CD8-positive, alpha-beta memory T cell (primary cell): Measurements from ENCODE around the gene CAPN13. TPM values are rescaled to one million over a fixed set of nuclear protein-coding genes. Genes with fewer than 3 reads are reported as not detected.

Experiments used
- CTCF ChIA-PET: fragments of 350-600 bp; sonication (Branson Sonifier 250); formaldehyde crosslinking; loops from one replicate; lab custom pipeline; 2021; ENCODE audit warnings: antibody characterized with exemption; lab: Charles Lee
- POLR2A ChIA-PET: fragments of 350-600 bp; sonication (Branson Sonifier 250); formaldehyde crosslinking; loops from one replicate; lab custom pipeline; 2021; ENCODE audit warnings: antibody characterized with exemption; lab: Charles Lee
- DNase-seq, 5 donors: peaks; one replicate each; pipeline versions ENCODE4 v3.0.0 to v3.0.0-alpha.2; 2020 to 2022; ENCODE audit warnings: mixed read lengths in 1 of 5
- H3K27ac ChIP-seq: one replicate; pipeline ENCODE4 v1.7.0; 2013; ENCODE audit warnings: low read depth, mild to moderate bottlenecking, low read length, moderate library complexity
- H3K27me3 ChIP-seq: 2 replicates; pipeline ENCODE4 v1.7.0; 2013; ENCODE audit warnings: low read length, mild to moderate bottlenecking; ENCODE audit not compliant: insufficient read depth, poor library complexity, severe bottlenecking
- H3K36me3 ChIP-seq: 2 replicates; pipeline ENCODE4 v1.7.0; 2013; ENCODE audit warnings: mild to moderate bottlenecking, low read length, moderate library complexity; ENCODE audit not compliant: insufficient read depth
- H3K4me1 ChIP-seq: 2 replicates; pipeline ENCODE4 v1.7.0; 2013; ENCODE audit warnings: mild to moderate bottlenecking, low read length, moderate library complexity; ENCODE audit not compliant: insufficient read depth
- H3K4me3 ChIP-seq: 2 replicates; pipeline ENCODE4 v1.7.0; 2013; ENCODE audit warnings: mild to moderate bottlenecking, low read length
- H3K9me3 ChIP-seq: 2 replicates; pipeline ENCODE4 v1.7.0; 2013; ENCODE audit warnings: mild to moderate bottlenecking, low read length
- H3K27ac Mint-ChIP-seq, 8 donors: one replicate each; pipeline ENCODE4 v1.8.0; 2020 to 2021; ENCODE audit warnings: mixed read lengths in 8 of 8, mild to moderate bottlenecking in 6 of 8, inconsistent platforms in 3 of 8, moderate library complexity in 3 of 8
- H3K27me3 Mint-ChIP-seq, 2 donors: one replicate each; pipeline ENCODE4 v1.8.0; 2020 to 2021; ENCODE audit warnings: mixed read lengths in 2 of 2, mild to moderate bottlenecking in 1 of 2, moderate library complexity in 1 of 2
- H3K36me3 Mint-ChIP-seq, 3 donors: one replicate each; pipeline ENCODE4 v1.8.0; 2020 to 2021; ENCODE audit warnings: mixed read lengths in 3 of 3, inconsistent platforms in 1 of 3, mild to moderate bottlenecking in 1 of 3
- H3K4me1 Mint-ChIP-seq, 3 donors: one replicate each; pipeline ENCODE4 v1.8.0; 2020 to 2021; ENCODE audit warnings: mixed read lengths in 3 of 3, inconsistent platforms in 1 of 3, mild to moderate bottlenecking in 1 of 3
- H3K4me3 Mint-ChIP-seq, 7 donors: one replicate each; pipeline ENCODE4 v1.8.0; 2020 to 2021; ENCODE audit warnings: mixed read lengths in 7 of 7, mild to moderate bottlenecking in 6 of 7, moderate library complexity in 4 of 7, inconsistent platforms in 2 of 7
- H3K9me3 Mint-ChIP-seq, 5 donors: one replicate each; pipeline ENCODE4 v1.8.0; 2020 to 2022; ENCODE audit warnings: mixed read lengths in 5 of 5, mild to moderate bottlenecking in 3 of 5, moderate library complexity in 2 of 5, inconsistent platforms in 1 of 5
- polyA plus RNA-seq: library from polyadenylated mRNA; unstranded; fragments of 300-500 nt; fragmentation: Illumina TruSeq; gene quantifications from one replicate; pipeline ENCODE4 v1.2.3, GENCODE V29; 2021
- total RNA-seq, 2 experiments: library from RNA; stranded (reverse); gene quantifications; one replicate each; pipeline ENCODE4 v1.2.3, GENCODE V29; 2021

CAPN13 gene, protein sequence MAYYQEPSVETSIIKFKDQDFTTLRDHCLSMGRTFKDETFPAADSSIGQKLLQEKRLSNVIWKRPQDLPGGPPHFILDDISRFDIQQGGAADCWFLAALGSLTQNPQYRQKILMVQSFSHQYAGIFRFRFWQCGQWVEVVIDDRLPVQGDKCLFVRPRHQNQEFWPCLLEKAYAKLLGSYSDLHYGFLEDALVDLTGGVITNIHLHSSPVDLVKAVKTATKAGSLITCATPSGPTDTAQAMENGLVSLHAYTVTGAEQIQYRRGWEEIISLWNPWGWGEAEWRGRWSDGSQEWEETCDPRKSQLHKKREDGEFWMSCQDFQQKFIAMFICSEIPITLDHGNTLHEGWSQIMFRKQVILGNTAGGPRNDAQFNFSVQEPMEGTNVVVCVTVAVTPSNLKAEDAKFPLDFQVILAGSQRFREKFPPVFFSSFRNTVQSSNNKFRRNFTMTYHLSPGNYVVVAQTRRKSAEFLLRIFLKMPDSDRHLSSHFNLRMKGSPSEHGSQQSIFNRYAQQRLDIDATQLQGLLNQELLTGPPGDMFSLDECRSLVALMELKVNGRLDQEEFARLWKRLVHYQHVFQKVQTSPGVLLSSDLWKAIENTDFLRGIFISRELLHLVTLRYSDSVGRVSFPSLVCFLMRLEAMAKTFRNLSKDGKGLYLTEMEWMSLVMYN
- total RNA-seq (not detected), polyA plus RNA-seq (not detected)

- no peaks in the 10 kb centered on the region for H3K4me1 ChIP-seq
- no peak within 1 kb of the TSS for H3K4me3 ChIP-seq
- H3K4me1 Mint-ChIP-seq: no peaks in the 10 kb centered on the region
- peak within 1 kb of the TSS in 1 of 8 donors; percentile 44 for H3K27ac Mint-ChIP-seq
- no peaks in the 10 kb centered on the region for H3K9me3 ChIP-seq
- no peak for DNase-seq
- H3K4me3 Mint-ChIP-seq: no peak within 1 kb of the TSS
- ChIA-PET POLR2A (no interaction called here), CTCF (no interaction called here)
- no peaks in the 10 kb centered on the region for H3K36me3 ChIP-seq
- no peaks in the 10 kb centered on the region for H3K9me3 Mint-ChIP-seq
- no peaks in the 10 kb centered on the region for H3K27me3 ChIP-seq
- H3K27me3 Mint-ChIP-seq: peaks cover 9 to 41% of the 10 kb centered on the region in 2 donors
- H3K27ac ChIP-seq: no peak within 1 kb of the TSS
- H3K36me3 Mint-ChIP-seq: no peaks in the 10 kb centered on the region
These were observed at the start of gene CAPN13 for GRCh38 chr2:30807249-30807648. Gene CAPN13 (minus strand): TSS chr2:30807446. CDS start chr2:30787325, 20,121 bp downstream.

GRCh38 chr2:30847841-30848240 is 40.6 kb upstream of the CAPN13 start:
- H3K4me3 Mint-ChIP-seq: no peak overlapping the region
- Histone ChIP-seq H3K27ac (no peak overlapping the region), H3K36me3 (no peaks in the 10 kb centered on the region), H3K4me1 (no peaks in the 10 kb centered on the region), H3K9me3 (no peaks in the 10 kb centered on the region), H3K27me3 (no peaks in the 10 kb centered on the region), H3K4me3 (no peak overlapping the region)
- no peak overlapping the region for H3K27ac Mint-ChIP-seq
- DNase-seq: no peak
- H3K4me1 Mint-ChIP-seq: no peaks in the 10 kb centered on the region
- POLR2A ChIA-PET: no interaction called here
- peaks cover 19 to 35% of the 10 kb centered on the region in 2 donors for H3K27me3 Mint-ChIP-seq
- CTCF ChIA-PET: no interaction called here
- peaks cover 0 to 16% (median 0%) of the 10 kb centered on the region in 3 donors for H3K36me3 Mint-ChIP-seq
- H3K9me3 Mint-ChIP-seq: peaks cover 8 to 18% (median 14%) of the 10 kb centered on the region in 5 donors

- no peaks in the 10 kb centered on the region for H3K36me3 ChIP-seq
- CTCF ChIA-PET: no interaction called here
- Mint-ChIP-seq H3K4me3 (no peak overlapping the region), H3K36me3 (peaks cover 0 to 16% (median 0%) of the 10 kb centered on the region in 3 donors), H3K27ac (no peak overlapping the region), H3K4me1 (no peaks in the 10 kb centered on the region), H3K27me3 (peaks cover 19 to 35% of the 10 kb centered on the region in 2 donors), H3K9me3 (peaks cover 8 to 18% (median 14%) of the 10 kb centered on the region in 5 donors)
- no peaks in the 10 kb centered on the region for H3K27me3 ChIP-seq
- DNase-seq: no peak
- no peak overlapping the region for H3K4me3 ChIP-seq
- no peaks in the 10 kb centered on the region for H3K4me1 ChIP-seq
- POLR2A ChIA-PET: no interaction called here
- no peaks in the 10 kb centered on the region for H3K9me3 ChIP-seq
- H3K27ac ChIP-seq: no peak overlapping the region
These were observed 40.1 kb upstream of the CAPN13 start for GRCh38 chr2:30847329-30847728.

DNA sequence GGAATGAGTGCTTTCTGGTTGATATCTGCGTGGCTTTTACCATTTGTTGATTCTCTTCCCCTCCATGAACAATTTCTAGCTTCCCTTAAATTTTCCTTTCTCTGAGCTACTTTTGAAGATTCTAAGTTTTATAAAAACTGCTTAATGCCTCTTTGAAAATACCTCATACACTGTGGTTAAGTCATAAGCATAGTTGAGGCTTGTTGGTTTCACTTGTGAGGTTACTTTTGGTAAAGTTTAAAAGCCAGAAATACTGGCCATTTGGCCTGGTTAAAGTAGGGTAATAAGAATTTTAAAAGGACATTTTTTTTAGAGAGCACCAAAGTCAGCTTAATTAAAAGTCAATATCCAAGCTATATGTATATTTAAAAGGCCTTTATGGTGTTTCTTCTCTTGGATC is 21.3 kb upstream of the CAPN13 start:
- Mint-ChIP-seq H3K36me3 (peaks cover 0 to 3% (median 2%) of the 10 kb centered on the region in 3 donors), H3K9me3 (peaks cover 0 to 11% (median 0%) of the 10 kb centered on the region in 5 donors), H3K27ac (no peak overlapping the region), H3K4me3 (no peak overlapping the region), H3K4me1 (no peaks in the 10 kb centered on the region), H3K27me3 (peaks cover 5 to 15% of the 10 kb centered on the region in 2 donors)
- Histone ChIP-seq H3K9me3 (no peaks in the 10 kb centered on the region), H3K4me1 (no peaks in the 10 kb centered on the region), H3K4me3 (no peak overlapping the region), H3K36me3 (no peaks in the 10 kb centered on the region), H3K27me3 (no peaks in the 10 kb centered on the region), H3K27ac (no peak overlapping the region)
- POLR2A ChIA-PET: no interaction called here
- CTCF ChIA-PET: no interaction called here
- DNase-seq: no peak

DNA sequence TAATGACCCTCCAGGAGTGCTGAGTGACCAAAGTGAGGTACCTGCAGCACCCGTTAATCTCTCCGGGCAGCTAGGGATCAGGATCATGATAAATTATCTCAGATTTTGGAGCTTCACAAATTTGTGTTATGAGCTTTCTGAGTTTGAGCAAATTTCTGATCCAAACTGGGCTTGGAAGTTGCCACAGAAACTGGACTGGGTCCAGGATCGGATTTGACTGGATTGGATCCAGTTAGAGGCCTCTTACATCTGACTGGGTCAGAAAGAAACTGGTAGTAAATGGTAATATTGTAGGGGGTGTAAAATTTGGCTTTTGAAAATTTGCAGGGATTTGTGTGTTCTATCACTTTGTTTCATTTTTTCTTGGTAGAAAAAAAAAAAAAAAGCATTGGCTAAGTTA is 19.7 kb upstream of the CAPN13 start:
- DNase-seq: no peak
- no peak overlapping the region for H3K27ac Mint-ChIP-seq
- no peak overlapping the region for H3K4me3 ChIP-seq
- CTCF ChIA-PET: no interaction called here
- H3K27ac ChIP-seq: no peak overlapping the region
- no peaks in the 10 kb centered on the region for H3K36me3 ChIP-seq
- H3K9me3 Mint-ChIP-seq: peaks cover 0 to 11% (median 0%) of the 10 kb centered on the region in 5 donors
- no peaks in the 10 kb centered on the region for H3K4me1 Mint-ChIP-seq
- no peaks in the 10 kb centered on the region for H3K27me3 ChIP-seq
- H3K27me3 Mint-ChIP-seq: peaks cover 7 to 12% of the 10 kb centered on the region in 2 donors
- peaks cover 0 to 3% (median 2%) of the 10 kb centered on the region in 3 donors for H3K36me3 Mint-ChIP-seq
- no peaks in the 10 kb centered on the region for H3K9me3 ChIP-seq
- H3K4me1 ChIP-seq: no peaks in the 10 kb centered on the region
- H3K4me3 Mint-ChIP-seq: no peak overlapping the region
- POLR2A ChIA-PET: no interaction called here

GRCh38 chr2:30826481-30826880 is 19.2 kb upstream of the CAPN13 start:
- Mint-ChIP-seq H3K27ac (no peak overlapping the region), H3K27me3 (peaks cover 7 to 15% of the 10 kb centered on the region in 2 donors), H3K4me3 (no peak overlapping the region), H3K4me1 (no peaks in the 10 kb centered on the region), H3K9me3 (peaks cover 0 to 11% (median 0%) of the 10 kb centered on the region in 5 donors), H3K36me3 (peaks cover 0 to 3% (median 2%) of the 10 kb centered on the region in 3 donors)
- Histone ChIP-seq H3K36me3 (no peaks in the 10 kb centered on the region), H3K4me3 (no peak overlapping the region), H3K27me3 (no peaks in the 10 kb centered on the region), H3K9me3 (no peaks in the 10 kb centered on the region), H3K4me1 (no peaks in the 10 kb centered on the region), H3K27ac (no peak overlapping the region)
- no peak for DNase-seq
- ChIA-PET CTCF (no interaction called here), POLR2A (no interaction called here)

- Histone ChIP-seq H3K36me3 (no peaks in the 10 kb centered on the region), H3K4me1 (no peaks in the 10 kb centered on the region), H3K9me3 (no peaks in the 10 kb centered on the region), H3K27ac (no peak overlapping the region), H3K27me3 (no peaks in the 10 kb centered on the region), H3K4me3 (no peak overlapping the region)
- Mint-ChIP-seq H3K4me3 (no peak overlapping the region), H3K36me3 (peaks cover 0 to 3% (median 2%) of the 10 kb centered on the region in 3 donors), H3K4me1 (no peaks in the 10 kb centered on the region), H3K27ac (no peak overlapping the region), H3K9me3 (peaks cover 0 to 6% (median 0%) of the 10 kb centered on the region in 5 donors), H3K27me3 (peaks cover 7 to 15% of the 10 kb centered on the region in 2 donors)
- DNase-seq: no peak
- CTCF ChIA-PET: no interaction called here
- POLR2A ChIA-PET: no interaction called here
These were observed 16.2 kb upstream of the CAPN13 start for GRCh38 chr2:30823452-30823851.

DNA sequence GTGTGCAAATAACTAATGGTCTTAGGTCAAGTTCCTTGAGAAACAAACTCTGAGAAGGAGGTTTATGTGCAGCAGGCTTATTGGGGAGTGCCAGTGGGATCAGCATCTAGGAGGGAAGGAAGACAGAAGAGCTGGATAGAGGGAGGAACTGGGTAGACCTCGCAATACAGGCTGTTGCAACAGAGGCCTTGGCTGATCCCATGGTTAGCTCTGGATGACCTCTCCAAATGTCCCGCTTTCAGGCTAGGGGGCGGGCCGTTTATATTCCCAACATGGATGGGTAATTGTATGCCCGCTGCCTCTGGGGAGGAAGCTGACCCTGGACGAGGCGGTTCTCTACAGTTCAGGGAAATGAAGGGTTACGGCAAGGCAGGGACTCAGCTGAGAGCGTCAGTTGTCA is 14.7 kb upstream of the CAPN13 start:
- H3K27ac Mint-ChIP-seq: peak overlapping the region in 1 of 8 donors; percentile 92
- Histone ChIP-seq H3K27me3 (no peaks in the 10 kb centered on the region), H3K36me3 (no peaks in the 10 kb centered on the region), H3K9me3 (no peaks in the 10 kb centered on the region), H3K4me3 (no peak overlapping the region), H3K4me1 (no peaks in the 10 kb centered on the region), H3K27ac (no peak overlapping the region)
- H3K4me3 Mint-ChIP-seq: no peak overlapping the region
- peaks cover 0 to 2% (median 2%) of the 10 kb centered on the region in 3 donors for H3K36me3 Mint-ChIP-seq
- CTCF ChIA-PET: no interaction called here
- H3K27me3 Mint-ChIP-seq: peaks cover 7 to 15% of the 10 kb centered on the region in 2 donors
- POLR2A ChIA-PET: no interaction called here
- H3K4me1 Mint-ChIP-seq: no peaks in the 10 kb centered on the region
- peaks cover 0 to 4% (median 0%) of the 10 kb centered on the region in 5 donors for H3K9me3 Mint-ChIP-seq
- DNase-seq: no peak
